ENCODE measurements around the gene CSTPP1. TPM values are rescaled to one million over a fixed set of nuclear protein-coding genes. Genes with fewer than 3 reads are reported as not detected.
A peak's percentile ranks its signal among the peaks of the same experiment; 100 is the strongest.

Gene CSTPP1, protein sequence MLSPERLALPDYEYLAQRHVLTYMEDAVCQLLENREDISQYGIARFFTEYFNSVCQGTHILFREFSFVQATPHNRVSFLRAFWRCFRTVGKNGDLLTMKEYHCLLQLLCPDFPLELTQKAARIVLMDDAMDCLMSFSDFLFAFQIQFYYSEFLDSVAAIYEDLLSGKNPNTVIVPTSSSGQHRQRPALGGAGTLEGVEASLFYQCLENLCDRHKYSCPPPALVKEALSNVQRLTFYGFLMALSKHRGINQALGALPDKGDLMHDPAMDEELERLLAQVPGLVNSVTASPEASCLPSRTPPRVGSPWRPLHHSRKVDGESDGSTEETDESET
- total RNA-seq (2014; rRNA removed; shearing (Covaris generic)), result 11.3 and 14.9 TPM in 2 replicates

DNA sequence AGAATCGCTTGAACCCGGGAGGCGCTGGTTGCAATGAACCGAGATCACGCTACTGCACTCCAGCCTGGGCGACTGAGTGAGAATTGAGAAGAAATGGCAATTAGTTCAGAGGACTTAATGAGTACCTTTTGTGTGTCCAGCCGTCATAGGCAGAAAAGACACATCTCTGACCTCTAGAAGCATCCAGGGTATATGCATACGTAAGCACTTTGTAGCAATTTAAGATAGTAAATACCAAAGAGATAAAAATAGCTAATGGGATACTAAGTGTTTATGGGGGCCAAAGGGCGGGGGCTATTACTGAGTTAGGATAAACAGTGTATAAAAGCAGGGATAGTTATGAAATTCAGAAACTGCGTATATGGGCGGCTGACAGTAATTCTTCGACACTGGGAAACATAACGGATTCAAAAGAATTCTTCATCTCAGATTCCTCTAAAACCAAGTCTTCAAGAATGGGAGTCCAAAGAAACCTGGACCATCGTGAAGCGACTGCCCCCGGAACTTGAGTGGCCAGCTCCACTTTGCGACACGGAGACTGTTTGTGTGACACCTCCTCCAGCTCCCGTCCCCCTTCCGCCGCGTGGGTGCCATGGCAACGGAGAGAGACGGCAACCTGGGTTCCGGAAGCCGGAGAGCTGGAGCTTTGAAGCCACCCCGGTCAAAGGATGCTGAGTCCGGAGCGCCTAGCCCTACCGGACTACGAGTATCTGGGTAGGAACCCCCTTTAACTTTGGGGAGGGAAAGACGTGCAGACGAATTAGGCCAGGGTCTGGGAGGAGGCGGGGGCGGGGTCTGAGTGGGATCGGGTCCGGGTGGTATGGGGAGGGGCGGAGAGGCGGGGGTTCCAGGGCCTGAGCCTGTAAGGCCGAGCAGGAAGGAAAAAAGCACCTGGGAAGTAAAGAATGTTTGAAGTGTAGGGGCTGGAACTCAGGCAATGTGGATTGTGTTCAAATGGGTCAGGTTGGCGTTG is at the start of gene CSTPP1:
TSS of gene CSTPP1 (plus strand) at position 624 of the 973 bp plus-strand sequence. CDS start at position 669, 45 bp downstream.
- Histone ChIP-seq H3K4me1 (replicated peaks) (peaks cover 4% of the 10 kb centered on the region; the same call in 1 of the 2 replicates), H3K27ac (peak within 1 kb of the TSS; percentile 16; the same call in 1 of the 2 replicates)

DNA sequence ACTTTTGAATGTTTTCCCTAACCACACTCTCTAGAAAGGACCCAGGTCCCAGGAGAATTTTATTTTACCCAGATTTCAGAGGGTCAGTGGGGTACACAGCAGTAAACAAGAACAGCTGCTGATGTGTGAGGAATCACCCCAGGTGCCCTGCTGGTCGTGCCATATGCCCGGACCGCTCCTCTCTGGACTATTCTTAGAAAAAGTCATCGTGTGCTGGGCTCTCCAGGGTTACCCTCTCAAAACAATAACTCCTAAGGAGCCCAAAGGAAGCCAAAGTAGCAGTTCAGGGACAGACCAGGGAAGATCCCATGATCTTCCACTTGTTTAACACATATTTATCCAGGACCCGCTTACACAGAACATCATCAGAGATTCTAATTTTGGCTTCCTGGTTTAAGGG is 47.9 kb upstream of the CSTPP1 start:
- Histone ChIP-seq H3K27ac (no peak overlapping the region), H3K27me3 (replicated peaks) (no peaks in the 10 kb centered on the region), H3K36me3 (no peaks in the 10 kb centered on the region), H3K4me3 (no peak overlapping the region), H3K4me1 (replicated peaks) (no peaks in the 10 kb centered on the region), H3K9me3 (replicated peaks) (no peaks in the 10 kb centered on the region)
- no peak for DNase-seq (ENCODE audit: low read depth in 1 of 2, low spot score in 2 of 2)

More for the DNA sequence above, at the start of gene CSTPP1:
- Histone ChIP-seq H3K27me3 (replicated peaks) (0 out of 2 replicates have a peak, but pooled peaks cover 2% of the 10 kb centered on the region), H3K36me3 (no peaks in the 10 kb centered on the region), H3K4me3 (peak within 1 kb of the TSS; percentile 43), H3K9me3 (replicated peaks) (no peaks in the 10 kb centered on the region)
- peak; percentile 78 to 95 for DNase-seq (ENCODE audit: low read depth in 1 of 2, low spot score in 2 of 2)

DNA sequence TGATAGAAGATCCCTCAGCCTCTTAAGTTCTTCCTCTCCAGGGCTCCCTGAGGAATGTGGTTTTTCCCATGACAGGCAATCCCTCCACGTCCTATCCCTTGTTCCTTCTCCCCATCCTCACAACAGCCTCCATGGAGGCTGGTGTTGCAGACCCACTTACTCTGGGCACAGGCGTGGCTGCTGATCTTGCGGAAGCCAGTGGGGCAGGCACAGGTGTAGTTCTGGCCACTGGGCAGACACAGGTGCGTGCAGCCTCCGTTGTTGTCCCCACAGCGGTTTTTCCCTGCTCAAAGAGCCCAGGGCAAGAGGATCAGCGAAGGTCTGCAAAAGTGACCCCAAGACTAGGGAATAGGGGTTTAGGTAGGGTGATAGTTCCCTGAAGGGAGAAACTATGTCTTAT is 47.3 kb upstream of the CSTPP1 start:
- Histone ChIP-seq H3K4me3 (no peak overlapping the region), H3K4me1 (replicated peaks) (no peaks in the 10 kb centered on the region), H3K9me3 (replicated peaks) (no peaks in the 10 kb centered on the region), H3K36me3 (no peaks in the 10 kb centered on the region), H3K27me3 (replicated peaks) (no peaks in the 10 kb centered on the region), H3K27ac (no peak overlapping the region)
- no peak for DNase-seq (ENCODE audit: low read depth in 1 of 2, low spot score in 2 of 2)

DNA sequence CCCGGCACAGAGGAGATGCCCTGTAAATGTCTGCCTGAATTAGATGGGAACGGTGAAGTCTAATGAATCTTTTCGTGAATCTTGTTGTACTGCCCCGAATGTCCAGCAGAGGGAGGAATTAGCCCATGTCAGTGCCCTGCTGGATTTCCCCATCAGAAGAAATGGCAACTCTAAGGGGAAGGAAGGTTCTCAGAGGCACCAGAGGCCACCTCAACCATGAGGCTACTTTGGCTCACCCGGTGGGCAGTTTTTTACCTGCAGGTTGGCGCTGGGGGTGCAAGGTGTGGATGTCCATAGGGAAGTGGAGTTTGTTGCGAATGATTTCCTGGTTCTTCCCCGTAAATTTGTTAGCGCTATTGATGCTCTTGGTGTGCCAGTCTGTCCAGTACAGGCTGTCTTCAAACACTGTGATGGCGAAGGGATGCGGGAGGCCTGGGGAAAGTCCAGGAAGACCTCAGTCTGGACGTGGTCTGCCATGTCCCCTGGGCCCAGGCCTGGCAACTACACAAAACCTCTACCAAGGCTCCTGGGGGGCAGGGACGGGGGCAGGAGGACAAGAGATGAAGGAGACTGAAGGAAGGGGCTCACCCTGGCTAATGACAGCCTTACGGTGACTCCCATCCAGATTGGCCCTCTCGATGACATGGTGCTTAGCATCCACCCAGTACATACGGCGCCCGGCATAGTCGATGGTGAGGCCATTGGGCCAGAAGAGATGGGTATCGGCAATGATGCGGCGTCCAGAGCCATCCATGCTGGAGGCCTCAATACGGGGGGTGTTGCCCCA is 46.7 kb upstream of the CSTPP1 start:
- no peaks in the 10 kb centered on the region for H3K36me3 ChIP-seq
- no peaks in the 10 kb centered on the region for H3K9me3 ChIP-seq (replicated peaks)
- no peaks in the 10 kb centered on the region for H3K4me1 ChIP-seq (replicated peaks)
- no peaks in the 10 kb centered on the region for H3K27me3 ChIP-seq (replicated peaks)
- H3K27ac ChIP-seq, result no peak overlapping the region
- peak; percentile 54 to 73 for DNase-seq (ENCODE audit: low read depth in 1 of 2, low spot score in 2 of 2)
- no peak overlapping the region for H3K4me3 ChIP-seq

DNA sequence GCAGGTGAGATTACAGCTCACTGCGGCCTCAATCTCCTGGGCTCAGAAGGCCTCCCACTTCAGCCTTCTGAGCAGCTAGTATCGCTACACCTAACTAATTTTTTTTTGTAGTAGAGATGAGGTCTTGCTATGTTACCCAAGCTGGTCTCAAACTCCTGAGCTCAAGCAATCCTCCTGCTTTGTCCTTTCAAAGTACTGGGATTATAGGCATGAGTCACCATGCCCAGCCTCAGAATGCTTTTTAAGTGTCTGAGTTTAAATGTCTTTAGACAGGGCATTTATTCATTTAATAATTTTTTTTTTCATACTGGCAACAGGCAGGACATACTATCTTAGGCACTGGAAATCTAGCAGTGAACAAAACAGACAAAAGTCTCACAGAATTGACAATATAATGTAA is 45.9 kb upstream of the CSTPP1 start:
- no peaks in the 10 kb centered on the region for H3K4me1 ChIP-seq (replicated peaks)
- H3K27me3 ChIP-seq (replicated peaks), result no peaks in the 10 kb centered on the region
- no peaks in the 10 kb centered on the region for H3K36me3 ChIP-seq
- H3K9me3 ChIP-seq (replicated peaks), result no peaks in the 10 kb centered on the region
- no peak overlapping the region for H3K27ac ChIP-seq
- DNase-seq (ENCODE audit: low read depth in 1 of 2, low spot score in 2 of 2), result no peak
- no peak overlapping the region for H3K4me3 ChIP-seq

DNA sequence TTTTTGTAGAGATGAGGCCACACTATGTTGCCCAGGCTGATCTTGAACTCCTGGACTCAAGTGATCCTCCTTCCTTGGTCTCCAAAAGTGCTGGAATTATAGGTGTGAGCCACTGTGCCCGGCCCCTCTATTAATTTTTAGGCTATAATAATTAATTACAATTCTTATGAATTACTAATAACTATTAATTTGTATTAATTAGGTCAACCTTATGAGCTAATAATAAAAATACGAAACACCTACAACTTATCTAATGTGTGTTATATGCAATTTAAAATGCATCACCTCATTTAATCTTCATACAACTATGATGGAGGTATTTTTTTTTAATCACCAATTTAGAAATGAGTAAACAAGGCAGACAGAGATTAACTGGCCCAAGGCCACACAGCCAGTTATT is 44.5 kb upstream of the CSTPP1 start:
- DNase-seq (ENCODE audit: low read depth in 1 of 2, low spot score in 2 of 2), result no peak
- no peaks in the 10 kb centered on the region for H3K9me3 ChIP-seq (replicated peaks)
- H3K4me1 ChIP-seq (replicated peaks), result no peaks in the 10 kb centered on the region
- H3K27me3 ChIP-seq (replicated peaks), result no peaks in the 10 kb centered on the region
- no peak overlapping the region for H3K4me3 ChIP-seq
- no peaks in the 10 kb centered on the region for H3K36me3 ChIP-seq
- no peak overlapping the region for H3K27ac ChIP-seq

DNA sequence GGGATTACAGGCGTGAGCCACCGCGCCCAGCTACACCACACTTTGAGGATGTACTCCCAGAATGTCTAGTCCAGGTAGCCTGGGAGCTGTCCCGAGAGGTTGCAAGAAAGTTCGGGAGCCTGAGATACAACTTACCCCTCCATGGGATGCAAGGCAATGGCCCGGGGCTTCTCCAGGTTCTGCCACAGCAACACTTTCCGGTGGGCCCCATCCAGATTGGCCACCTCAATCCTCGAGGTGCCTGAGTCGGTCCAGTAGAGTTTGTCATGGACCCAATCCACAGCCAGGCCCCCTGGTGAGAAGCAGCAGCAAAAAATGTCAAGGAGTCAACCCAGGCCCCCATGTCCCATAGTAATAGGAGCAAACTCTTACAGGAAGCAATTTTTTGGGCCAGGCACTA is 43.7 kb upstream of the CSTPP1 start:
- no peak overlapping the region for H3K27ac ChIP-seq
- H3K36me3 ChIP-seq, result no peaks in the 10 kb centered on the region
- no peaks in the 10 kb centered on the region for H3K27me3 ChIP-seq (replicated peaks)
- H3K4me3 ChIP-seq, result no peak overlapping the region
- no peak for DNase-seq (ENCODE audit: low read depth in 1 of 2, low spot score in 2 of 2)
- no peaks in the 10 kb centered on the region for H3K9me3 ChIP-seq (replicated peaks)
- H3K4me1 ChIP-seq (replicated peaks), result no peaks in the 10 kb centered on the region

DNA sequence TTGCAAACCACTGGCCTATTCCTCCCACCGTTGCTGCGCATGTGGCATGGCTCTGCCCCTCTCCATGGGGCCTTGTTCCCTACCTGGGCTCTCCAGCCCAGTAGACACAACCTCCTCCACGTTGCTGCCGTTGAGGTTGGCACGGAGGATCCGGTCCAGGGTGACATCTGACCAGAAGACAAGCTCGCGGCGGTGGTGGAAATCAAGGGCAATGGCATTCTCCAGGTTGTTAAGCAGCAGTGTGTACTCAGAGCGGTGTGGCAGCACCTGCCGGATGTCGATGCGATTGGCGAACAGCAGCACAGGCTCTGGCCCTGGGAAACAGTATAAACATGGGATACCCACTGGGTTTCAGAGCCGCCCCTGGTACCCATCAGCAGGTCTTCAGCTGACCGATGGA is 42.1 kb upstream of the CSTPP1 start:
- Histone ChIP-seq H3K36me3 (no peaks in the 10 kb centered on the region), H3K27ac (no peak overlapping the region), H3K4me3 (no peak overlapping the region), H3K9me3 (replicated peaks) (no peaks in the 10 kb centered on the region), H3K4me1 (replicated peaks) (no peaks in the 10 kb centered on the region), H3K27me3 (replicated peaks) (no peaks in the 10 kb centered on the region)
- DNase-seq (ENCODE audit: low read depth in 1 of 2, low spot score in 2 of 2), result no peak

DNA sequence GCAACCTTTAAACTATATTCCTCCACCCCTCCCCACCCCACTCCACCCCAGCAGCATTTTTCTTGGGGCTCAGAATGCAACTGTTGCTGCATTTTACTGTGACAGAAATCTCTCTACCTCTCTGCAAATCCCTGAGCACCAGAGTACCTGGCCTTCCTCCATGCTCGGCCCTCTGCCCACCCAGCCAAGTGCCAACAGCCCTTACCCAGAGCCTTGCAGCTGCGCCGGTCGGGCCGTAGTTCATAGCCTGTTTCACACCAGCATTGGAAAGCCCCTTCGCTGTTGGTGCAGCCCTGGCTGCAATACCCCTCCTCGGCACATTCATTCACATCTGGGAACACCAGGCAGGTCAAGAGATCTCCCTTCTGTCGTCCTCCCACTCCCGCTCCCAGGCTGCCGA is 41.6 kb upstream of the CSTPP1 start:
- Histone ChIP-seq H3K4me1 (replicated peaks) (no peaks in the 10 kb centered on the region), H3K36me3 (no peaks in the 10 kb centered on the region), H3K27ac (no peak overlapping the region), H3K27me3 (replicated peaks) (no peaks in the 10 kb centered on the region), H3K4me3 (no peak overlapping the region), H3K9me3 (replicated peaks) (no peaks in the 10 kb centered on the region)
- DNase-seq (ENCODE audit: low read depth in 1 of 2, low spot score in 2 of 2), result no peak

DNA sequence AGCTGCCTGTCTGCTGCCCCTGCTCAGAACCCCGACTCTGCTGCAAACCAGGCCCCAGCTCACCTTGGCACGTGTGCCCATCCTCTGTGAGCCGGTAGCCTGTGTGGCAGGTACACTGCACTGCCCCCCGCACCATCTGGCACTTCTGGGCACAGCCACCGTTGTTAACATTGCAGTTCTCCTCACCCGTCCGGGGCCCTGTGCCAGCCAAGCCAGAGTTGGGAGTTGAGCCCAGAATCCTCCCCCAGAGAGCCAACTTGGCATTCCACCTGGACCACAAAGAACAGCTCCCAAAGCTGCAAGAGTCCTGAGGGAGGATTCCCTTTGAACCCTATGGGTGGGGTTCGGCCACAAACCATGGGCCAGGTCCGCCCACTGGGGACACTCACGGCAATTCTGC is 40.7 kb upstream of the CSTPP1 start:
- Histone ChIP-seq H3K4me1 (replicated peaks) (no peaks in the 10 kb centered on the region), H3K27ac (no peak overlapping the region), H3K36me3 (no peaks in the 10 kb centered on the region), H3K4me3 (no peak overlapping the region), H3K27me3 (replicated peaks) (no peaks in the 10 kb centered on the region), H3K9me3 (replicated peaks) (no peaks in the 10 kb centered on the region)
- DNase-seq (ENCODE audit: low read depth in 1 of 2, low spot score in 2 of 2), result no peak

DNA sequence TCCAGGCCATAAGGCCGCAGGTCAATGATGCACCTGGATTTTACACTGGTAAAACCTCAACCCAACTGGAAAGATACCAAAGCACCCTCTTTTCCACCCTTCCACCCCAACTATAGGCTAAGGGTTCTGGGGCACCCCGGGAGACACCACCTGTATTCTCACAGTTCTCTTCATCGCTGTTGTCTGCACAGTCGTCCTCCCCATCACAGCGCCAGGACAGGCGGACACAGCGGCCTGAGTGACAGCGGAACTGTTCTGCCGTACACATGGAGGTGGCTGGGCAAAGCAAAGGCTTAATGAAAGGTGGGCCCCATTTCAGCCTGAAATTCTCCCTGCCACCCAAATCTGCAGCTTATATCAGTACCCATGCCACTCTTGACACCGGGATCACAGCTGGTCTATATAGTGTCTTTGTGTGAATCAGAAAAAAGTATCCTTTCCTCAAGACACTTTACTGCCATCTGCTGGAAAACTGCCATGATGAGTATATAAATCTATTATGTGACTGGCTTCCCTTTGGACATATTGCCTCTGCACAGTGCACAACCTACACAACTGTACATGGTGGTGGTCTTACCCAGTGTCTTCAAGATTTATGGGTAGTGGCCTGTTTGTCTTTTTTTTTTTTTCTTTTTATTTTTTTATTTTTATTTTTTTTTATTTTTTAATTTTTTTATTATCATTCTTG is 39.7 kb upstream of the CSTPP1 start:
- peak in 1 of 2 experiments; percentile 36 for DNase-seq (ENCODE audit: low read depth in 1 of 2, low spot score in 2 of 2)
- no peaks in the 10 kb centered on the region for H3K9me3 ChIP-seq (replicated peaks)
- H3K27ac ChIP-seq, result no peak overlapping the region
- no peaks in the 10 kb centered on the region for H3K36me3 ChIP-seq
- no peak overlapping the region for H3K4me3 ChIP-seq
- no peaks in the 10 kb centered on the region for H3K4me1 ChIP-seq (replicated peaks)
- H3K27me3 ChIP-seq (replicated peaks), result no peaks in the 10 kb centered on the region

DNA sequence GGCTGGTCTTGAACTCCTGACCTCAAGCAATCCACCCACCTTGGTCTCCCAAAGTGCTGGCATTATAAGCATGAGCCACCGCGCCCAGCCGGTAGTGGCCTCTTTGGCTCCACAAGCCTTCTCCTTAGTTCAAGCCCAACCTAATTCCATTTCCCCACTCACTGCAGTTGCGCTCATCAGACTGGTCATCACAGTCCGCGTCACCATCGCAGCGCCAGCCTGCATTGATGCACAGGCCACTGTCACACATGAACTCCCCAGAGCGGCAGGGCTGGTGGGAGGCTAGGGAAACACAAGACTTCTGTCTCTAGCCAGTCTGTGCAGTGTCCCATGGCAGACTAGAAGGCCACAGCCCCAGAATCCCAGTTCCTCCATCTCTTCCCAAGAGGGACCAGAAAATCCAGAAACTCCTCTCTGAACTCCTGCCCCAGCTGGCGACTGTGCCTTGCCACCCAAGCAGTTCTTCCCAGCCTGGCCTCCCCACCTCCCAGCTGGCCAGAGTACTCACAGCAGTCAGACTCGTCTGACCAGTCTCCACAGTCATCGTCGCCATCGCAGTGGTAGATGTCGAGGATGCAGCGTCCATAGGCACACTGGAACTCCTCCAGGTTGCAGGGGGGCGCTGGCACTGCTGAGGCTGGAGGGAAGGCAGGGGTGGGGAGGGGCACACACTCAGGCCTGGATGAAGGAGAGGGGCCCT is 38.0 kb upstream of the CSTPP1 start:
- no peaks in the 10 kb centered on the region for H3K27me3 ChIP-seq (replicated peaks)
- no peak overlapping the region for H3K27ac ChIP-seq
- H3K4me3 ChIP-seq, result no peak overlapping the region
- no peaks in the 10 kb centered on the region for H3K36me3 ChIP-seq
- no peaks in the 10 kb centered on the region for H3K4me1 ChIP-seq (replicated peaks)
- DNase-seq (ENCODE audit: low read depth in 1 of 2, low spot score in 2 of 2), result no peak
- no peaks in the 10 kb centered on the region for H3K9me3 ChIP-seq (replicated peaks)
